MCF 10A (cell line): Measurements from ENCODE around the gene FNDC1. TPM values are rescaled to one million over a fixed set of nuclear protein-coding genes. Genes with fewer than 3 reads are reported as not detected.

ENCODE experiments used
- BruUV-seq: library from RNA; stranded (reverse); fragments of 400-500 nt; replicated peaks from 2 replicates; lab custom pipeline; 2021; lab: Mats Ljungman, UMichigan
- CTCF ChIA-PET: fragments of 300-600 bp; sonication (Branson Sonifier 250); formaldehyde crosslinking; extraction: SDS; loops from one replicate; lab custom pipeline; 2021; ENCODE audit warnings: antibody characterized with exemption, inconsistent platforms; lab: Yijun Ruan, JAX
- POLR2A ChIA-PET: fragments of 300-600, 350-650 bp; sonication (Branson Sonifier 250); formaldehyde crosslinking; extraction: SDS; loops from one replicate; lab custom pipeline; 2020; ENCODE audit warnings: antibody characterized with exemption, inconsistent platforms; lab: Yijun Ruan, JAX
- DNase-seq: peaks from one replicate; pipeline ENCODE4 v3.0.0-alpha.2; 2018; ENCODE audit not compliant: unreplicated experiment
- H3K27ac Mint-ChIP-seq: one replicate; pipeline ENCODE4 v1.8.0; 2022; ENCODE audit warnings: mild to moderate bottlenecking, low read depth, mixed read lengths; ENCODE audit not compliant: unreplicated experiment
- H3K27me3 Mint-ChIP-seq: one replicate; pipeline ENCODE4 v1.8.0; 2022; ENCODE audit warnings: mixed read lengths; ENCODE audit not compliant: insufficient read depth, unreplicated experiment
- H3K36me3 Mint-ChIP-seq: one replicate; pipeline ENCODE4 v1.8.0; 2022; ENCODE audit warnings: mild to moderate bottlenecking, moderate library complexity, mixed read lengths; ENCODE audit not compliant: insufficient read depth, unreplicated experiment
- H3K4me1 Mint-ChIP-seq: one replicate; pipeline ENCODE4 v1.8.0; 2022; ENCODE audit warnings: mixed read lengths; ENCODE audit not compliant: insufficient read depth, unreplicated experiment
- H3K4me3 Mint-ChIP-seq: one replicate; pipeline ENCODE4 v1.8.0; 2022; ENCODE audit warnings: mild to moderate bottlenecking, moderate library complexity, mixed read lengths; ENCODE audit not compliant: unreplicated experiment
- H3K9me3 Mint-ChIP-seq: one replicate; pipeline ENCODE4 v1.8.0; 2022; ENCODE audit warnings: mixed read lengths; ENCODE audit not compliant: unreplicated experiment
- CTCF ChIP-seq: fragments of 200-600 bp; IDR thresholded peaks from one replicate; pipeline ENCODE4 v1.8.0; 2022; ENCODE audit warnings: antibody characterized with exemption, mild to moderate bottlenecking; ENCODE audit not compliant: unreplicated experiment
- intact Hi-C: fragments of 100-400 bp; cut with micrococcal nuclease; formaldehyde crosslinking; loops from 2 replicates; pipeline ENCODE4 v1.14.1; 2022
- total RNA-seq: library from RNA; stranded (reverse); gene quantifications from 2 replicates; pipeline ENCODE4 v1.2.3, GENCODE V29; 2022

The FNDC1 gene
- total RNA-seq, 1 experiment from 2014 or later: not detected

GRCh38 chr6:159163901-159164370 lies 5.3 kb upstream of the FNDC1 start:
- ChIA-PET CTCF (interaction anchor here (1.2 kb wide), 1 partner anchor 9 kb away, joined by 3 read pairs; no protein-coding TSS in a partner anchor), POLR2A (no interaction called here)
- no TSS peak for BruUV-seq
- TF ChIP-seq CTCF: no peak
- peaks cover 5% of the 10 kb centered on the region for H3K36me3 Mint-ChIP-seq
- H3K4me3 Mint-ChIP-seq: no peak overlapping the region
- peaks cover 46% of the 10 kb centered on the region for H3K27me3 Mint-ChIP-seq
- H3K4me1 Mint-ChIP-seq: no peaks in the 10 kb centered on the region
- peak; percentile 25 for DNase-seq
- H3K27ac Mint-ChIP-seq: no peak overlapping the region
- intact Hi-C loops: no loop called here
- H3K9me3 Mint-ChIP-seq: peaks cover 9% of the 10 kb centered on the region

GRCh38 chr6:159168536-159169192 lies 536 bp upstream of the FNDC1 start:
- peaks cover 83% of the 10 kb centered on the region for H3K27me3 Mint-ChIP-seq

GRCh38 chr6:159169557-159170332 lies 545 bp downstream of the FNDC1 start:
- intact Hi-C loops: loop anchor here (5.0 kb wide), 1 partner anchor 83 kb away; no protein-coding TSS in a partner anchor
- H3K27me3 Mint-ChIP-seq: peaks cover 79% of the 10 kb centered on the region
- no peak for TF ChIP-seq CTCF
- POLR2A ChIA-PET: interaction anchor here (0.6 kb wide), 1 partner anchor 88 kb away, joined by 3 read pairs; no protein-coding TSS in a partner anchor
- CTCF ChIA-PET: interaction anchor here (0.6 kb wide), 1 partner anchor 74 kb away, joined by 3 read pairs; no protein-coding TSS in a partner anchor
- peaks cover 5% of the 10 kb centered on the region for H3K36me3 Mint-ChIP-seq
- no peak for DNase-seq
- H3K4me1 Mint-ChIP-seq: peaks cover 8% of the 10 kb centered on the region
- no TSS peak for BruUV-seq
- no peaks in the 10 kb centered on the region for H3K9me3 Mint-ChIP-seq
- H3K4me3 Mint-ChIP-seq: no peak overlapping the region
- H3K27ac Mint-ChIP-seq: no peak overlapping the region

More at GRCh38 chr6:159168536-159169192, 536 bp upstream of the FNDC1 start:
- Mint-ChIP-seq H3K9me3 (no peaks in the 10 kb centered on the region), H3K36me3 (peaks cover 5% of the 10 kb centered on the region), H3K27ac (no peak overlapping the region), H3K4me1 (peaks cover 8% of the 10 kb centered on the region), H3K4me3 (no peak overlapping the region)
- no peak for DNase-seq
- intact Hi-C loops: no loop called here
- POLR2A ChIA-PET: no interaction called here
- CTCF ChIA-PET: interaction anchor here (0.6 to 1.5 kb wide), 4 partner anchors 19 to 486 kb away, joined by 3 to 5 read pairs (median 4); no protein-coding TSS in a partner anchor
- BruUV-seq: no TSS peak
- TF ChIP-seq CTCF: no peak

GRCh38 chr6:159170333-159170672 lies 1.1 kb downstream of the FNDC1 start:
- peaks cover 5% of the 10 kb centered on the region for H3K36me3 Mint-ChIP-seq
- no peak overlapping the region for H3K4me3 Mint-ChIP-seq
- intact Hi-C loops: loop anchor here (5.0 kb wide), 1 partner anchor 82 kb away; no protein-coding TSS in a partner anchor
- BruUV-seq: no TSS peak
- no peaks in the 10 kb centered on the region for H3K9me3 Mint-ChIP-seq
- ChIA-PET CTCF (interaction anchor here (6.3 kb wide), 1 partner anchor 486 kb away, joined by 72 read pairs; no protein-coding TSS in a partner anchor), POLR2A (interaction anchor here (0.6 kb wide), 1 partner anchor 87 kb away, joined by 3 read pairs; no protein-coding TSS in a partner anchor)
- TF ChIP-seq CTCF: no peak
- H3K27ac Mint-ChIP-seq: no peak overlapping the region
- H3K27me3 Mint-ChIP-seq: peaks cover 74% of the 10 kb centered on the region
- H3K4me1 Mint-ChIP-seq: peaks cover 8% of the 10 kb centered on the region
- DNase-seq: no peak
